HFF-Myc (cell line): Measurements from ENCODE around the gene EMB.
A peak's percentile ranks its signal among the peaks of the same experiment; 100 is the strongest.
"Not testable (repeated sequence)": the region's sequence is repeated elsewhere in the genome, so short reads cannot be mapped to it uniquely, and the experiment has no call there.

Source experiments
- DNase-seq: peaks from one replicate; pipeline ENCODE4 v3.0.0-alpha.2; 2011; ENCODE audit warnings: low read depth; ENCODE audit errors: extremely low read depth
- H3K4me3 ChIP-seq: replicated peaks from 2 replicates; pipeline ENCODE4 v1.5.1; 2011; ENCODE audit warnings: low read depth, mild to moderate bottlenecking, control low read depth, low read length
- TF ChIP-seq, protein P1 (sequence below): IDR thresholded peaks from 2 replicates; pipeline ENCODE4 v1.5.1; 2012; ENCODE audit warnings: mild to moderate bottlenecking, low read depth, low read length, control low read depth; ENCODE audit errors: missing control alignments

The EMB gene

DNA sequence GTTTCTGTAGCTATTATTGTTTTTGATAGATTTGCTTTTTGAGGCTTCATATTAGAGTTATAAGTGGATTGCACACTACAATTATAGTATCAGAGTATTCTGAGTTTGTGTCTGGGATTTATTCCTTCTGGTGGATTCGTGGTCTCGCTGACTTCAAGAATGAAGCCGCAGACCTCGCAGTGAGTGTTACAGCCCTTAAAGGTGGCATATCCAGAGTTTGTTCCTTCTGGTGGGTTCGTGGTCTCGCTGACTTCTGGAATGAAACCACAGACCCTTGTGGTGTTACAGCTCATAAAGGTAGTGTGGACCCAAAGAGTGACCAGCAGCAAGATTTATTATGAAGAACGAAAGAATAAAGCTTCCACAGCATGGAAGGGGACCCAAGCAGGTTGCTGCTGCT lies 6.9 kb upstream of the EMB start:
- DNase-seq: no peak
- no peak overlapping the region for H3K4me3 ChIP-seq
- TF ChIP-seq, protein P1, sequence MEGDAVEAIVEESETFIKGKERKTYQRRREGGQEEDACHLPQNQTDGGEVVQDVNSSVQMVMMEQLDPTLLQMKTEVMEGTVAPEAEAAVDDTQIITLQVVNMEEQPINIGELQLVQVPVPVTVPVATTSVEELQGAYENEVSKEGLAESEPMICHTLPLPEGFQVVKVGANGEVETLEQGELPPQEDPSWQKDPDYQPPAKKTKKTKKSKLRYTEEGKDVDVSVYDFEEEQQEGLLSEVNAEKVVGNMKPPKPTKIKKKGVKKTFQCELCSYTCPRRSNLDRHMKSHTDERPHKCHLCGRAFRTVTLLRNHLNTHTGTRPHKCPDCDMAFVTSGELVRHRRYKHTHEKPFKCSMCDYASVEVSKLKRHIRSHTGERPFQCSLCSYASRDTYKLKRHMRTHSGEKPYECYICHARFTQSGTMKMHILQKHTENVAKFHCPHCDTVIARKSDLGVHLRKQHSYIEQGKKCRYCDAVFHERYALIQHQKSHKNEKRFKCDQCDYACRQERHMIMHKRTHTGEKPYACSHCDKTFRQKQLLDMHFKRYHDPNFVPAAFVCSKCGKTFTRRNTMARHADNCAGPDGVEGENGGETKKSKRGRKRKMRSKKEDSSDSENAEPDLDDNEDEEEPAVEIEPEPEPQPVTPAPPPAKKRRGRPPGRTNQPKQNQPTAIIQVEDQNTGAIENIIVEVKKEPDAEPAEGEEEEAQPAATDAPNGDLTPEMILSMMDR: no peak

DNA sequence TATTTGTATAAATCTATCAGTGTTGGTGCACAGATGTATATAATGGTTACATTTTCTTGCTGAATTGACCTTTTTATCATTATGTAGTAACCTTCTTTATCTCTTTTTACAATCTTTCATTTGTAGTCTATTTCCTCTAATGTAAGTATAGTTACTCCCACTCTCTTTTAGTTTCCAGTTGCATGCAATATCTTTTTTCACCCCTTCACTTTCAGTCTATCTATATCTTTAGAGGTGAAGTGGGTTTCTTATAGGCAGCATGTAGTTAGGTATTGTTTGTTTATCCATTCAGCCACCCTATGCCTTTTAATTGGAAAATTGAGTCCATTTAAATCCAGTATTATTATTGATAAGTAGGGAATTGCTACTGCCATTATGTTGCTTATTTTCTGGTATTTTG lies 6.1 kb upstream of the EMB start:
- TF ChIP-seq, protein P1: no peak
- no peak overlapping the region for H3K4me3 ChIP-seq
- DNase-seq: no peak

DNA sequence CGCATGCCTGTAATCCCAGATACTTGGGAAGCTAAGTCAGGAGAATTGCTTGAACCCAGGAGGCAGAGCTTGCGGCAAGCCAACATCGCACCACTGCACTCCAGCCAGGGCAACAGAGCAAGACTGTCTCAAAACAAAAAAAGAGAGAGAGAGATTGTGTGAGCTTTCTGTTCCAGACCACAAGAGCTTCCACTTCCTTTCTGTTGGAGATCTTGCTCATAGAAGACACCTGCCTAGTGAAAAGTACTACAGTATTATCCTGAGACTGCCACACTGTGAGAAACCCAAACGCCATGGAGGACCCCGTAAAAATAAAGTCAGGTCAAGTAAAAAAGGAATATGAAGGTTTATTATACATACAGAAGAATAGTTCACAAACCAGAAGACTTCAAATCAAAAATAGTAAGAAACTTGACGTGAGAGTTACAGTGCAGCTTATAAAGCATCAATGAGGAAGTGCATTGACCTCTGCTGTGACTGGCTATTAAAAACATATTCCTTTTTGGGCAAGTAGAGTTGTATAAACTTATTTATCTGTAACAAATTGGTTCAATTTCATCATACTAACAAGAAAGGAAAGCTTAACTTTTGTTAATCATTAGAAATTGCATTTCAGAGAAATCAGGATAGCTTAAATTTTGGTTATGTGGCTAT lies 4.3 kb upstream of the EMB start:
- DNase-seq: no peak
- TF ChIP-seq, protein P1: no peak
- no peak overlapping the region for H3K4me3 ChIP-seq

DNA sequence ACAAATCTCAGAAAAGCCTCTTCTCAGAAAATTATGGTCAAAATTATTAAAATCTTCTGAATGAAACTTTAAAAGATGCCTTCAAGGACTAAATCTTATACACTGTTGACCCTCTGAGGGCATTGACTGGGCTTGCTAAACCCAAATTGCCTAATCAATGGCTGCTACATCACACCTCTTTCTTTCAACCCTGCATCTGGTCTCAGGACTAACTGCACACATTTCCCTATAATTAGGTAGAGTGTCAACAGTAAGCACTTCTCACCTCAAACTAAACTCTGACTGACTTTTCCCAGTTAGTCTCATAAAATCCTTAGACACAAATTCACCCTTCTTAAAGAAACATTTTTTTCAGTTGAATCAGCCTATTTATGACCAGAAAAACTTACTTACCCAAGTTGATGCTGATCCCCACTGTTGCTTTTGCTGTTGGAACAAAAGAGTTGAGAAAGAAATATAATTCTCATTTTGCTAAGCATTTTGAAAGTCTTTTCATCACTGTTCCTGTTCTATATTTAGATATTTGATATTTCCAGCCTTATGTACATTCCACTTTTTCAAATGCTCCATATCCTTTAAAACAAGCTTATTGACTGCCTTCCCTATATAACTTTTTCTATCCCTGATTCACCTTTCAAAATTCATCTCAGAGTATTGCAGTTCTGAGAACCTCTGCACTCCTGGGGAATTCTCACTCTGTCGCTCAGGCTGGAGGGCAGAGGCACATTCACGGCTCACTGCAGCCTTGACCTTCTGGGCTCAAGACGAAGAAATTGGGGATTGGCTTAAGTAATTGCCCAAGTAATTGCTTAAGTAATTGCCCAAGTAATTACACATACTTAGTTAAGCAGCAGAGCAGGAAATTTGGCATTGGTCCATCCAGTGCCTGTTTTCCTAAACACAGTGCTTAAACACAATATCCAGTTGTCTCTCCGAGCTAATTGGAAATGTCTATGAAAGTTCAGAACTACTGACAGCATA lies 1.8 kb upstream of the EMB start:
- not testable (repeated sequence) for H3K4me3 ChIP-seq, DNase-seq

DNA sequence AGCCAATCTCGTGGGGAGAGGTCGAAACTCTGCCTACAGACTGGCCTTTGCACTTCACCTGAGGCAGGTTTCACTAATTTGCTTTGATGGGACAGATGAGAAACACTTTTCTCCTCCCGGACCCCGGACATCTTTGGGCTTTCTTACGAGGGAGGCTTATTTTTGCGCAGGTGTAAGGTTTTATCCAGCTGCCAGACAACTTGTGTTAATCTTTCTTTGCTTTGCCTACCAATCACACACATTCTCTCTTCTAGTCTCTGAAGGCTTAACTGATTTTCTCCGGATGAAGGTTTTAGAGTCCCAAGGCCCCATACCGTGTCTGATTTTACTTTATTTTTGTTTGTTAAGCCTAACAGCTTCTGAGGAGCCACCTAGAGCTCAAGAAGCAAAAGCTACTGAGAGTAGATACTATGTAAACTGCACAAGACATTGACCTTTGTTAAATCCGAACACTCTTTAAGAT lies 436 bp upstream of the EMB start:
- H3K4me3 ChIP-seq: peak overlapping the region; percentile 54
- no peak for DNase-seq
- TF ChIP-seq, protein P1: no peak

DNA sequence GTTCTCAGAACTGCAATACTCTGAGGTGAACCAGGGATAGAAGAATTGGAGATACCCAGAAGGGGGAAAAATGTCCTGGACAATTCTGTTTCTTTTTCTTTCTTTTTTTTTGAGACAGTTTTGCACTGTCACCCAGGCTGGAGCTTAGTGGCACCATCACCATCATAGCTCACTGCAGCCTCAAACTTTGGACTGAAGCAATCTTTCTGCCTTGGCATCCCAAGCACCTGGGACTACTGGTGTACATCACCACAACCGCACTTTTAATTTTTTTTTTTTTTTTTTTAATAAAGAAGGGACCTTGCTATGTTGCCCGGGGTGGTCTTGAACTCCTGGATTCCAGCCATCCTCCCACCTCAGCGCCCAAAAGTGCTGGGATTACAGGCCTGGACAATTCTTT lies 1.9 kb downstream of the EMB start:
- no peak overlapping the region for H3K4me3 ChIP-seq
- TF ChIP-seq, protein P1: no peak

DNA sequence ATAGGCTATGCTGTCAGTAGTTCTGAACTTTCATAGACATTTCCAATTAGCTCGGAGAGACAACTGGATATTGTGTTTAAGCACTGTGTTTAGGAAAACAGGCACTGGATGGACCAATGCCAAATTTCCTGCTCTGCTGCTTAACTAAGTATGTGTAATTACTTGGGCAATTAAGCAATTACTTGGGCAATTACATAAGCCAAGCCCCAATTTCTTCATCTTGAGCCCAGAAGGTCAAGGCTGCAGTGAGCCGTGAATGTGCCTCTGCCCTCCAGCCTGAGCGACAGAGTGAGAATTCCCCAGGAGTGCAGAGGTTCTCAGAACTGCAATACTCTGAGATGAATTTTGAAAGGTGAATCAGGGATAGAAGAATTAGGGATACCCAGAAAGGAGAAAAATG lies 3.0 kb downstream of the EMB start:
- not testable (repeated sequence) for H3K4me3 ChIP-seq, DNase-seq

More for the DNA sequence above, 1.9 kb downstream of the EMB start:
- no peak for DNase-seq

DNA sequence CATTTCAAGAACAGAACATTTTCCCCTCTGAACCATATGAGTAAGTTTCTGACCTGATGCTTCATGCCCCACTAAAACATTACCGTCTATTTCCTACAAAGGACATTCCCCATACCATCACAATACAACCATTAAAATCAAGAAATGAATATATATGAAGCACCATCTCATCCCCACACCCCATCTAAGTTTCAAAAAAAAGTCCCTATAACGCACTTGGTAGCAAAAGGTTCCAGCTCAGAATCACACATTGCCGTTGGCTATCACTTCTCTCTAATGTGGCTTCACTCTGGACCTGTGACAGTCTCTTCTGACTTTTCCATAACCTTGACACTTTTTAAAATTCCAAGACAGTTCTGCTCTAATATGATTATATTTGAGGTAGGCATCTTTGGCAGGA lies 5.9 kb downstream of the EMB start:
- DNase-seq: no peak
- H3K4me3 ChIP-seq: no peak overlapping the region
- TF ChIP-seq, protein P1: no peak

DNA sequence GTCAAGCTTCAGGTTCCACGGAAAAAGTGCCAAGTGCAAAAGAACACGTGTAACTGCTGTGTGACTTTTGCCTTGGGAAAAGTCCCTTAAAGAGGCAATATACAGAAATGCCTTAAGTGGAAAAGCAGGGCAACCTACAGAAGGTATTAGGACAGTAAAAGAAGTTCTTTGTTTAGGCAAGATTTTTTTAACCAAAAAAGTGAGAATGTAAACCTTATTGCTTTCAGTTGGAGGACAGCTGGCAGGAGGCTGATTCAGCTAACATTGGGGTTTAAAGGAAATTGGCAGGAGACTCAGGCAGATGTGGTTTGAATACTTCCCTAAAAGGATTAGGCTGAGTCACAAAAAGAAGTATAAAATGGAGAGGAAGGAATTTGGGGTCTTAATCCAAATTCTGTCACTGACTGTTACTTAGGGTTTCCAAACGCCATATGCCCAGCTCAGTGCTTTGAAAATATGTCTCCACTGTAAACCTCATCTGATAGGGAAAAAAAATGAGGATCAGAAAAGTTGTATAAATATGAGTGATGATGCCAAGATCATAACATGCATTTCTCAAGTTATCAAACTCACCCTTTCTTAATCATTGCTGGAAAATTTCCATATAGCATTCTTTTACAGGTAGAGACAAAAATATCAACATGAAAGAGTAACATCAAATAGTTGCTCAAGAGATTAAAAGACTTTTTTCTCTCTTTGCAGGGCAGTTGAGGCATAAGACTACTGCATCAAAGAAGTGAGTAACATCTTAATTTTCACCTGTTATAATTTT lies 9.8 kb downstream of the EMB start:
- peak; percentile 5 for DNase-seq
- not testable (repeated sequence) for H3K4me3 ChIP-seq

DNA sequence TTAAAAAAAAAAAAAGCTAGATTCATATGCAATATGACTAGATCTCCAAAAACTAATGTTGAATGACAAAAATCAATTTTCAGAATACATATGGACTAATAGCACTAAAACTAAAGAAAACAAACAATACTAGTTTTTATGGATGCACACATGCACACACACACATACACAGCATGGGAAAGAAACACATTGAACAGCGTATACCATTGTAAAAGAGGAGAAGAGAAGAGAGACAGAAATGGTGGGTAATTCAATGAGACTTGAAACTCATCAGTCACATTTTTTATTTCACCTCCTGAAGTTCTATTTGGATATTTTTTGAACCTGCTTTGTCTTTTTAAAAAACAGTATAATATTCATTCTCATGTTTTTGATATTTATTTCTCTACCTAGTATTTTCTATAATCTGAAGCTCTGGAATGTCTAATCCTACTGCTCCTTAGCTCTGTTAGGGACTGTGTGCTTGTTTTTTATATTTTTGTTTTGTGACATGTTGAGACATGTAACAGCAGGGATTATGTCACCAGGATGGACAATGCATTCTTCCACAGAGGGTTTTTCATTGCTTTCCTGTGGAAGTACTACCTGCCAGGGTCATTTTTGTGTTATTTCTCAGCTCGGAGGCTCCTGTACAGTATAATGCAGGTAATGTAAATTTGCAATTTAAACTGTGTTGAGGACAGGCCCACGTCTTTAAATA lies 17.8 kb downstream of the EMB start:
- DNase-seq, H3K4me3 ChIP-seq: not testable (repeated sequence)
